ENCODE data around the gene DIP2C. TPM values are rescaled to one million over a fixed set of nuclear protein-coding genes. Genes with fewer than 3 reads are reported as not detected.

The DIP2C gene
- total and polyA plus RNA-seq, 2 experiments from 2014 or later: 9.1 to 15.8 TPM

GRCh38 chr10:391847-392704, 297.4 kb downstream of the DIP2C start:
- no peak for DNase-seq (ENCODE audit: low read depth in 1 of 2, low spot score in 1 of 2)
- Histone ChIP-seq H3K27me3 (no peaks in the 10 kb centered on the region), H3K4me1 (ENCODE audit: low read depth) (no peaks in the 10 kb centered on the region), H3K4me3 (no peak overlapping the region), H3K27ac (no peak overlapping the region), H3K9me3 (ENCODE audit: low read depth) (no peaks in the 10 kb centered on the region), H3K36me3 (peaks cover 4% of the 10 kb centered on the region)
- TF ChIP-seq, protein P1, sequence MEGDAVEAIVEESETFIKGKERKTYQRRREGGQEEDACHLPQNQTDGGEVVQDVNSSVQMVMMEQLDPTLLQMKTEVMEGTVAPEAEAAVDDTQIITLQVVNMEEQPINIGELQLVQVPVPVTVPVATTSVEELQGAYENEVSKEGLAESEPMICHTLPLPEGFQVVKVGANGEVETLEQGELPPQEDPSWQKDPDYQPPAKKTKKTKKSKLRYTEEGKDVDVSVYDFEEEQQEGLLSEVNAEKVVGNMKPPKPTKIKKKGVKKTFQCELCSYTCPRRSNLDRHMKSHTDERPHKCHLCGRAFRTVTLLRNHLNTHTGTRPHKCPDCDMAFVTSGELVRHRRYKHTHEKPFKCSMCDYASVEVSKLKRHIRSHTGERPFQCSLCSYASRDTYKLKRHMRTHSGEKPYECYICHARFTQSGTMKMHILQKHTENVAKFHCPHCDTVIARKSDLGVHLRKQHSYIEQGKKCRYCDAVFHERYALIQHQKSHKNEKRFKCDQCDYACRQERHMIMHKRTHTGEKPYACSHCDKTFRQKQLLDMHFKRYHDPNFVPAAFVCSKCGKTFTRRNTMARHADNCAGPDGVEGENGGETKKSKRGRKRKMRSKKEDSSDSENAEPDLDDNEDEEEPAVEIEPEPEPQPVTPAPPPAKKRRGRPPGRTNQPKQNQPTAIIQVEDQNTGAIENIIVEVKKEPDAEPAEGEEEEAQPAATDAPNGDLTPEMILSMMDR (IDR thresholded peaks at IDR 0.05; ENCODE audit: low read depth, low read length): no peak

GRCh38 chr10:391305-391704, 298.2 kb downstream of the DIP2C start:
- Histone ChIP-seq H3K27ac (no peak overlapping the region), H3K4me3 (no peak overlapping the region), H3K36me3 (peaks cover 4% of the 10 kb centered on the region), H3K9me3 (ENCODE audit: low read depth) (no peaks in the 10 kb centered on the region), H3K27me3 (no peaks in the 10 kb centered on the region), H3K4me1 (ENCODE audit: low read depth) (no peaks in the 10 kb centered on the region)
- TF ChIP-seq, protein P1 (IDR thresholded peaks at IDR 0.05; ENCODE audit: low read depth, low read length): no peak
- DNase-seq (ENCODE audit: low read depth in 1 of 2, low spot score in 1 of 2): no peak

DNA sequence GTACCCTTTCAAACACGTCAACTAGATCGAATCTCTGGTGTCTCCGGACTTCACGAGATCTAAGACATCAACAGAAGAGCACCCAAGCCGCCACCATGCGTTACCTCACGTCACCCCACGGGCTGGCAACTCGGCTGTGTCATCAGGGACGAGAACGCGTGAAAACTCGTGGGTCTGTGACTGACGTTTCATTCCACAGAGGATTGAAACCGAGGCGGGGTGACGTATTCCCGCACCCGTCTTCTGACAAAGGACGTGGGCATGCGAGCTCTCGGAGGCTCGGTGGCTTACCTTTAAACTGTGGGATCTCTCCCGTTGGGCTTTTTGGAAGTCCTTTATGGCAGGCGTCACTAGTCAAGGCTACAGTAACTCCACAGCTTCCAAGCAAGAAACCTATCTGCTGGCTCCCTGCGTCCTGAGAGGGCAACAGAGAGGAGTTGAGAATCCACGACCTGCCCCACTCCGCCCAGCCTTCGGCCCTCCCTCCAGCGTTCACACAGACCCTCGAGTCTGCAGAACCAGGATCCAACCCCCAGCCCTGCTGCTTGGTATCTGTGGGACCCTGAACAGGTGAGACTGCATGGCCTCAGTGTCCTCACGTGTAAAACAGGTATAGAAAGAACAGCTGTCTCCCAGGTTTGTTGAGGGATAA, 298.9 kb downstream of the DIP2C start:
- DNase-seq (ENCODE audit: low read depth in 1 of 2, low spot score in 1 of 2): no peak
- Histone ChIP-seq H3K27me3 (no peaks in the 10 kb centered on the region), H3K9me3 (ENCODE audit: low read depth) (no peaks in the 10 kb centered on the region), H3K27ac (no peak overlapping the region), H3K4me1 (ENCODE audit: low read depth) (no peaks in the 10 kb centered on the region), H3K4me3 (no peak overlapping the region), H3K36me3 (peaks cover 4% of the 10 kb centered on the region)
- TF ChIP-seq, protein P1 (IDR thresholded peaks at IDR 0.05; ENCODE audit: low read depth, low read length): no peak

GRCh38 chr10:389836-390448, 299.5 kb downstream of the DIP2C start:
- Histone ChIP-seq H3K4me3 (no peak overlapping the region), H3K4me1 (ENCODE audit: low read depth) (no peaks in the 10 kb centered on the region), H3K9me3 (ENCODE audit: low read depth) (no peaks in the 10 kb centered on the region), H3K27ac (no peak overlapping the region), H3K36me3 (peaks cover 4% of the 10 kb centered on the region), H3K27me3 (no peaks in the 10 kb centered on the region)
- DNase-seq (ENCODE audit: low read depth in 1 of 2, low spot score in 1 of 2): no peak
- TF ChIP-seq, protein P1 (IDR thresholded peaks at IDR 0.05; ENCODE audit: low read depth, low read length): no peak

DNA sequence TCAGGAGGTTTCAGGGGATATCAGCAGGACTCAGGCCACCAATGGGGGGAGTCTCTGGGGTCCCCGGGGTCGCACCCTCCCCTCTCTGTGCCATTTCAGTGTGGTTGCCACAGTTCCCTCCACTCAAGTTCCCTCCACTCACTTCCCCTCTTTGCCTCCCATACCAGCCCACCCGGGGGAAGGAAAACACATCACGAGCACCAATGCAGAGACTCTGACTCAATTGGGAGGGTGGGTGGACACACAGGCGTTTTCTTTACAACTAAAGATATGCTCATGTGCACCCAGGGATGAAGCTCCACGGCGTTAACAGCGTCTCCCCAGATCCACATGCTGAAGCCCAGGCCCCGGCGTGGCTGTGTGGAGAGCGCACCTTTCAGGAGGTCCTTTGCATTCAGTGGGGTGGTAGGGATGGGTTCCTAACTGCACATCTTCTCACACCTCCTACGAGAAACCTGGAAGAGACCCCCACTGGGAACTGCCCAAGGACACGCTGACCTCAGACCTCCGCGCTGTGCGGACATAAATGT, 300.1 kb downstream of the DIP2C start:
- H3K4me1 ChIP-seq (ENCODE audit: low read depth): no peaks in the 10 kb centered on the region
- TF ChIP-seq, protein P1 (IDR thresholded peaks at IDR 0.05; ENCODE audit: low read depth, low read length): no peak
- H3K9me3 ChIP-seq (ENCODE audit: low read depth): no peaks in the 10 kb centered on the region
- peaks cover 4% of the 10 kb centered on the region for H3K36me3 ChIP-seq
- no peak overlapping the region for H3K27ac ChIP-seq
- no peak overlapping the region for H3K4me3 ChIP-seq
- DNase-seq (ENCODE audit: low read depth in 1 of 2, low spot score in 1 of 2): no peak
- H3K27me3 ChIP-seq: no peaks in the 10 kb centered on the region
